Activated B cell treated with CpG ODN at 0.5 μM for 24 hours (primary cell): ENCODE measurements around the gene VIPR1. TPM values are rescaled to one million over a fixed set of nuclear protein-coding genes. Genes with fewer than 3 reads are reported as not detected.
A peak's percentile ranks its signal among the peaks of the same experiment; 100 is the strongest.

Source experiments
- ATAC-seq: fragments of 200-7000 bp; cut with Tn5 transposase; one replicate; pipeline ENCODE4 v1.10.0; 2021; ENCODE audit warnings: low read depth, mild to moderate bottlenecking, moderate library complexity
- CTCF ChIA-PET: fragments of 350-600 bp; sonication (Branson Sonifier 250); formaldehyde crosslinking; loops from one replicate; lab custom pipeline; 2021; ENCODE audit warnings: antibody characterized with exemption; lab: Charles Lee
- POLR2A ChIA-PET: fragments of 350-600 bp; sonication (Branson Sonifier 250); formaldehyde crosslinking; loops from one replicate; lab custom pipeline; 2021; ENCODE audit warnings: antibody characterized with exemption; lab: Charles Lee
- DNase-seq: peaks from one replicate; pipeline ENCODE4 v3.0.0; 2022
- H3K27ac Mint-ChIP-seq: one replicate; pipeline ENCODE4 v1.8.0; 2020; ENCODE audit warnings: mixed read lengths
- H3K27me3 Mint-ChIP-seq: one replicate; pipeline ENCODE4 v1.8.0; 2021; ENCODE audit warnings: mixed read lengths
- H3K36me3 Mint-ChIP-seq: one replicate; pipeline ENCODE4 v1.8.0; 2021; ENCODE audit warnings: low read depth, mixed read lengths
- H3K4me1 Mint-ChIP-seq: one replicate; pipeline ENCODE4 v1.8.0; 2021; ENCODE audit warnings: mixed read lengths
- H3K4me3 Mint-ChIP-seq: one replicate; pipeline ENCODE4 v1.8.0; 2020; ENCODE audit warnings: mild to moderate bottlenecking, mixed read lengths
- H3K9me3 Mint-ChIP-seq: one replicate; pipeline ENCODE4 v1.8.0; 2020; ENCODE audit warnings: mixed read lengths
- intact Hi-C: fragments of 100-400 bp; cut with micrococcal nuclease; formaldehyde crosslinking; loops from one replicate; pipeline ENCODE4 v1.15.1; 2024
- total RNA-seq: library from RNA; stranded (reverse); gene quantifications from 2 replicates; pipeline ENCODE4 v1.2.3, GENCODE V29; 2022
- TF ChIP-seq, protein P1 (sequence below): fragments of 200-600 bp; IDR thresholded peaks from one replicate; pipeline ENCODE4 v1.8.0; 2022; ENCODE audit warnings: antibody characterized with exemption, mild to moderate bottlenecking

The VIPR1 gene
- total RNA-seq, 1 donor from 2014 or later, result 3.2 TPM

DNA sequence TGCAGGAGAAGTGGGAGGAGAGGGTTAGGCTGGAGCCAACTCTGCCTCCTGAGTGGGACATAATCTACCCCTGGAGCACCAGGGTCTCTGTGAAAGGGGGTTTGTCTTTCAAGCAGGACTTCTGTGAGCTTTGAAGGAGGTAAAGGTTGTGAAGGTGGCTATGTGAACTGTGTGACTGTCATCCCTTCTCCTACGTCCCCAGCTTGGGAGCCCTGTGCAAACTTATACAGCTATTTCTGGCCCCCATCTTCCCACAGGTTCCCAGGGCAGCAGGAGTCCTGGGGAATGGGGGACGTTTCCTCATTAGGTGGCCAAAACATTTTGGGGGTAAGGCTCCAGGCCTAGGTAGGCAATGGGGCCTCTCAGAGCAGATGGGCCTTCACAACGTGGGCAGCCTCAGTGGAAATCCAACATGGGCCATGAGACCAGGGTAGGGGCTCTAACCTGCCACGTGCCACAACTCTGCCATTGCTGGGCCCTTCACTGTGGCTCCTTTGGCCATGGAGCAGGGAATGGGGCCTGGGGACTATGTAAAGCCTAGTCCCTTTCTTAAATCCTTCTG, 3.5 kb downstream of the VIPR1 start:
- ATAC-seq (no peak), DNase-seq (peak; percentile 4)
- TF ChIP-seq, protein P1, sequence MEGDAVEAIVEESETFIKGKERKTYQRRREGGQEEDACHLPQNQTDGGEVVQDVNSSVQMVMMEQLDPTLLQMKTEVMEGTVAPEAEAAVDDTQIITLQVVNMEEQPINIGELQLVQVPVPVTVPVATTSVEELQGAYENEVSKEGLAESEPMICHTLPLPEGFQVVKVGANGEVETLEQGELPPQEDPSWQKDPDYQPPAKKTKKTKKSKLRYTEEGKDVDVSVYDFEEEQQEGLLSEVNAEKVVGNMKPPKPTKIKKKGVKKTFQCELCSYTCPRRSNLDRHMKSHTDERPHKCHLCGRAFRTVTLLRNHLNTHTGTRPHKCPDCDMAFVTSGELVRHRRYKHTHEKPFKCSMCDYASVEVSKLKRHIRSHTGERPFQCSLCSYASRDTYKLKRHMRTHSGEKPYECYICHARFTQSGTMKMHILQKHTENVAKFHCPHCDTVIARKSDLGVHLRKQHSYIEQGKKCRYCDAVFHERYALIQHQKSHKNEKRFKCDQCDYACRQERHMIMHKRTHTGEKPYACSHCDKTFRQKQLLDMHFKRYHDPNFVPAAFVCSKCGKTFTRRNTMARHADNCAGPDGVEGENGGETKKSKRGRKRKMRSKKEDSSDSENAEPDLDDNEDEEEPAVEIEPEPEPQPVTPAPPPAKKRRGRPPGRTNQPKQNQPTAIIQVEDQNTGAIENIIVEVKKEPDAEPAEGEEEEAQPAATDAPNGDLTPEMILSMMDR, result no peak
- no peaks in the 10 kb centered on the region for H3K9me3 Mint-ChIP-seq
- H3K4me3 Mint-ChIP-seq, result no peak overlapping the region
- peaks cover 16% of the 10 kb centered on the region for H3K4me1 Mint-ChIP-seq
- peaks cover 6% of the 10 kb centered on the region for H3K27me3 Mint-ChIP-seq
- ChIA-PET CTCF (no interaction called here), POLR2A (no interaction called here)
- intact Hi-C loops, result no loop called here
- no peaks in the 10 kb centered on the region for H3K36me3 Mint-ChIP-seq
- H3K27ac Mint-ChIP-seq, result no peak overlapping the region

- Mint-ChIP-seq H3K27ac (no peak overlapping the region), H3K4me3 (no peak overlapping the region), H3K4me1 (peaks cover 17% of the 10 kb centered on the region), H3K9me3 (no peaks in the 10 kb centered on the region), H3K27me3 (peaks cover 3% of the 10 kb centered on the region), H3K36me3 (no peaks in the 10 kb centered on the region)
- peak; percentile 14 for DNase-seq
- ChIA-PET POLR2A (no interaction called here), CTCF (interaction anchor here (1.7 kb wide), 1 partner anchor 38 kb away, joined by 4 read pairs; no protein-coding TSS in a partner anchor)
- no peak for ATAC-seq
- TF ChIP-seq, protein P1, result no peak
- intact Hi-C loops, result no loop called here
Observed at GRCh38 chr3:42507252-42507651, 4.8 kb downstream of the VIPR1 start.

DNA sequence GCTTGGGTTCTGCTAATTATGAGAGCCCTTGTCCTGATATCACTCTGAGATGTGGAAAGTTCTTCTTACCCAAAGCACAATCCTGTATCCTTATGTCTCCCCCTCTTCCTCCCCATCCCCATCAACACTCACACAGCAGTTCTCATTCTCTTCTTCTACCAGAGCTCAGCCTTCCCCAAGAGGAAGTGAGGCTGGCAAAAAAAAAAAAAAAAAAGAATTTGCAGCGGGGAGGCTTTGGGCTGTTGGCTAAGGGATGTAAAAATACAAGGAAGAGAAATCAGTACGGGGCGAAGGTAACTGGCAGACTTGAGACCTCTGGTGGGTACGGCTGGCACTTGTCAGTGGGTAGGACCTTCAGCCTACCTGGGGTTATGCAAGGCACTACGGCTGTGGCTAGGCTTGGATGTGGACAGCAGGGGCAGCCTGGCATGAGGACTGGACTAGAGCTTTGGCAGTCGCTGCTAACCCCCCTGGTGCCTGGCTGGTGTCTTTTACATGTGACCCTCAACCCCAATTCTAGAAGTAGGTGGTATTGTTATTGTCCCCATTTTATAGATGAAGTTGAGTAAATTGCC, 5.4 kb downstream of the VIPR1 start:
- H3K9me3 Mint-ChIP-seq, result no peaks in the 10 kb centered on the region
- DNase-seq, result no peak
- TF ChIP-seq, protein P1, result no peak
- no peak for ATAC-seq
- intact Hi-C loops, result no loop called here
- POLR2A ChIA-PET, result no interaction called here
- no peak overlapping the region for H3K4me3 Mint-ChIP-seq
- H3K4me1 Mint-ChIP-seq, result peaks cover 16% of the 10 kb centered on the region
- H3K27ac Mint-ChIP-seq, result no peak overlapping the region
- peaks cover 3% of the 10 kb centered on the region for H3K27me3 Mint-ChIP-seq
- no peaks in the 10 kb centered on the region for H3K36me3 Mint-ChIP-seq
- CTCF ChIA-PET, result interaction anchor here (1.7 kb wide), 1 partner anchor 38 kb away, joined by 4 read pairs; no protein-coding TSS in a partner anchor

DNA sequence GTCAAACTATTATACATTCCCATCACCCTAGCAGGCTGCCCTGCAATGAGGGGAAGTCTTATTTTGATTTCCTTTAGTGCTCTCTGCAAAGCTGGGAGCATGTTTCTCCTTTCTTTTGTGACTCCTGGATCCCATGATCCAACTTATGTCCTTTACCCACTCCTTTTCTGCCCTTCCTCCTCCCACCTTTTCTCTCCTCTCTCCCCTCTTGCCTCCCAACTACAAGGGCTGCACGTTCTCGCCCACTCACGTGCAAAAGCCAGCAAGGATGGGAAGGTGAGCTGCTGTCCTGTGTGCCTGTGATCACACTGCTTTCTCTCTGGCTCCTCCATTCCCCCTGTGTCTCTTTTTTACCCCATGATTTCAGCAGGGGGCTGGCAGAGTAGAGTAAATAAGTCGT, 6.1 kb downstream of the VIPR1 start:
- ATAC-seq (no peak), DNase-seq (no peak)
- Mint-ChIP-seq H3K4me3 (no peak overlapping the region), H3K36me3 (no peaks in the 10 kb centered on the region), H3K9me3 (no peaks in the 10 kb centered on the region), H3K27me3 (peaks cover 3% of the 10 kb centered on the region), H3K27ac (no peak overlapping the region), H3K4me1 (peaks cover 9% of the 10 kb centered on the region)
- intact Hi-C loops, result no loop called here
- ChIA-PET POLR2A (no interaction called here), CTCF (interaction anchor here (1.7 kb wide), 1 partner anchor 37 kb away, joined by 4 read pairs; no protein-coding TSS in a partner anchor)
- TF ChIP-seq, protein P1, result no peak

- Mint-ChIP-seq H3K27ac (no peak overlapping the region), H3K4me1 (peaks cover 9% of the 10 kb centered on the region), H3K4me3 (no peak overlapping the region), H3K27me3 (peaks cover 3% of the 10 kb centered on the region), H3K36me3 (no peaks in the 10 kb centered on the region), H3K9me3 (no peaks in the 10 kb centered on the region)
- ATAC-seq, result no peak
- no peak for DNase-seq
- intact Hi-C loops, result no loop called here
- TF ChIP-seq, protein P1, result no peak
- CTCF ChIA-PET, result no interaction called here
- POLR2A ChIA-PET, result no interaction called here
Observed at GRCh38 chr3:42509111-42509510, 6.7 kb downstream of the VIPR1 start.
